Psoas muscle (tissue), 8 donors: ENCODE measurements around the gene IFT122. TPM values are rescaled to one million over a fixed set of nuclear protein-coding genes. Genes with fewer than 3 reads are reported as not detected.

Experiments used
- ATAC-seq, 4 donors: fragments of 200-7000 bp; cut with Tn5 transposase; one replicate each; pipeline ENCODE4 v1.9.1; 2020; ENCODE audit warnings: moderate library complexity in 3 of 4, mild to moderate bottlenecking in 2 of 4
- DNase-seq, 2 donors: peaks; one replicate each; pipeline ENCODE4 v3.0.0-alpha.2; 2020
- H3K27ac ChIP-seq: fragments of 200-600 bp; one replicate; pipeline ENCODE4 v1.8.0; 2022
- H3K27me3 ChIP-seq, 3 donors: fragments of 200-600 bp in 1 of 3; one replicate each; pipeline versions ENCODE4 v1.6.1 to v1.8.0; 2013 to 2022; ENCODE audit warnings: low read length in 2 of 3, mild to moderate bottlenecking in 2 of 3, moderate library complexity in 1 of 3; ENCODE audit not compliant: insufficient read depth in 3 of 3
- H3K36me3 ChIP-seq, 2 donors: fragments of 200-600 bp in 1 of 2; one replicate each; pipeline versions ENCODE4 v1.6.1 to v1.8.0; 2013 to 2022; ENCODE audit warnings: low read depth in 1 of 2, mild to moderate bottlenecking in 1 of 2, moderate library complexity in 1 of 2; ENCODE audit not compliant: insufficient read depth in 1 of 2
- H3K4me1 ChIP-seq: fragments of 200-600 bp; one replicate; pipeline ENCODE4 v1.8.0; 2022
- H3K4me3 ChIP-seq: fragments of 200-600 bp; one replicate; pipeline ENCODE4 v1.8.0; 2022; ENCODE audit warnings: mild to moderate bottlenecking
- H3K9me3 ChIP-seq: fragments of 200-600 bp; one replicate; pipeline ENCODE4 v1.8.0; 2022
- CTCF ChIP-seq: fragments of 200-600 bp; IDR thresholded peaks from one replicate; pipeline ENCODE4 v1.8.0; 2022; ENCODE audit warnings: antibody characterized with exemption
- WGBS, 3 donors: extraction: QIAGEN DNeasy Blood & Tissue Kit; methylation state at CpG; one replicate each; pipeline versions ENCODE4 v1.1.6 to v1.1.7; 2013; 5-methylcytosine and 5-hydroxymethylcytosine counted together
- intact Hi-C, 2 donors: fragments of 100-400 bp; cut with DNase I; formaldehyde crosslinking; loops; one replicate each; pipeline versions ENCODE4 v1.11.0 to v1.14.2; 2022
- polyA plus RNA-seq, 3 donors: library from polyadenylated mRNA; stranded (reverse); fragments of 200-250 nt; gene quantifications; one replicate each; pipeline ENCODE4 v1.2.3, GENCODE V29; 2013
- total RNA-seq, 4 donors: library from RNA; stranded (reverse); fragmentation: NEBNext Ultra II Directional in 2 of 4; extraction: Animal tissue kit (Norgen Biotek cat#: 25700) in 2 of 4; gene quantifications; one replicate each; pipeline versions ENCODE4 v1.2.1 to v1.2.4, GENCODE V29; 2021 to 2023
- donor health status: healthy with polysubstance abuse.
- donor health status: DM: no; HTN: no; CAD: no; lungs with moderate emphysema.
- donor health status: Bipolar disorder and iron deficiency.
- donor health status: healthy.
- donor health status: DM: yes; HTN: yes; CAD: no.
- donor health status: DM: no; HTN: no; CAD: no.
- donor health status: DM: no; HTN: no; CAD: no.
- donor health status: DM: yes; HTN: yes; CAD: no.

IFT122 gene
- total and polyA plus RNA-seq, 7 donors: 2.3 to 7.3 (median 4.5) TPM

DNA sequence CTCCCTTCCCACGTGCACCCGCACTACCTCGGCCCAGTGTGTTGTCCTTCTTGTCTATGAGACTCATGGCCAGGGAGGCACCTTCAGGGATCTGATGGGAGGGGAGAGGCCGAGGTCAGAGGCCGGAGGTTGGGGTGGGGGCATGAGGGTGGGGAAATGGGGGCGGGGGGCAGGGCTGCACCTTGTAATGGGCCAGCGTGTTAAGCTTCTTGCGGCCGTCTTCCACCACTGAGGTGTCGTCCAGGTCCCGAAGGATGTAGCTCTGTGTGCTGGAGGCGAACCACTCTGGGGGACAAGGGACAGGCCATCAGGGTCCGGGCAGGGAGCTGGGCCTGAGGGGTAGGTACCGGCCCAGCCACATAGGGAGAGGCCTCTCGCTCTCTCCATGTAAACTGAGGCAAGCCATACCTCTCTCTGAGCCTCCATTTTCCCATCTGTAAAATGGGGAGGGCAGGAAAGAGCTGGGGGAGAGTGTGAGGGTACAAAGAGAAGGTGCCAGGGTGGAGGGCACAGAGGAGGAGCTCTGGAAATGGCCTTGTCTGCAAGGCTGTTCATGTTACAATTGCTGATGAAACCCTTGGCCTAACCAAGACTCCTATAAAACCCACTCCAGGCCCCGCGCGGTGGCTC, 121.7 kb downstream of the IFT122 start:
- Histone ChIP-seq H3K4me1 (peaks cover 24% of the 10 kb centered on the region), H3K9me3 (no peaks in the 10 kb centered on the region), H3K36me3 (peaks cover 0 to 38% of the 10 kb centered on the region in 2 donors), H3K27ac (peak overlapping the region; percentile 66), H3K4me3 (no peak overlapping the region), H3K27me3 (no peaks in the 10 kb centered on the region)
- peak in 1 of 2 donors; percentile 56 for DNase-seq
- WGBS, 3 donors: 74 to 82% (median 79%) methylated on average over 18 of the region's 18 CpGs
- intact Hi-C loops: no loop called here
- no peak for ATAC-seq
- TF ChIP-seq CTCF: no peak

GRCh38 chr3:129562803-129563202, 122.8 kb downstream of the IFT122 start:
- Histone ChIP-seq H3K4me1 (peaks cover 24% of the 10 kb centered on the region), H3K4me3 (no peak overlapping the region), H3K36me3 (peaks cover 0 to 45% of the 10 kb centered on the region in 2 donors), H3K9me3 (no peaks in the 10 kb centered on the region), H3K27ac (no peak overlapping the region), H3K27me3 (no peaks in the 10 kb centered on the region)
- intact Hi-C loops: no loop called here
- no peak for ATAC-seq
- peak; percentile 9 to 41 for DNase-seq
- no peak for TF ChIP-seq CTCF
- 88 to 90% (median 89%) methylated on average over 19 of the region's 19 CpGs for WGBS, 3 donors

GRCh38 chr3:129563332-129563731, 123.3 kb downstream of the IFT122 start:
- WGBS, 3 donors: 78 to 86% (median 83%) methylated on average over 12 of the region's 12 CpGs
- Histone ChIP-seq H3K4me1 (peaks cover 20% of the 10 kb centered on the region), H3K9me3 (no peaks in the 10 kb centered on the region), H3K27me3 (no peaks in the 10 kb centered on the region), H3K27ac (no peak overlapping the region), H3K36me3 (peaks cover 0 to 43% of the 10 kb centered on the region in 2 donors), H3K4me3 (no peak overlapping the region)
- DNase-seq (peak; percentile 7 to 42), ATAC-seq (no peak)
- intact Hi-C loops: no loop called here
- TF ChIP-seq CTCF: no peak

DNA sequence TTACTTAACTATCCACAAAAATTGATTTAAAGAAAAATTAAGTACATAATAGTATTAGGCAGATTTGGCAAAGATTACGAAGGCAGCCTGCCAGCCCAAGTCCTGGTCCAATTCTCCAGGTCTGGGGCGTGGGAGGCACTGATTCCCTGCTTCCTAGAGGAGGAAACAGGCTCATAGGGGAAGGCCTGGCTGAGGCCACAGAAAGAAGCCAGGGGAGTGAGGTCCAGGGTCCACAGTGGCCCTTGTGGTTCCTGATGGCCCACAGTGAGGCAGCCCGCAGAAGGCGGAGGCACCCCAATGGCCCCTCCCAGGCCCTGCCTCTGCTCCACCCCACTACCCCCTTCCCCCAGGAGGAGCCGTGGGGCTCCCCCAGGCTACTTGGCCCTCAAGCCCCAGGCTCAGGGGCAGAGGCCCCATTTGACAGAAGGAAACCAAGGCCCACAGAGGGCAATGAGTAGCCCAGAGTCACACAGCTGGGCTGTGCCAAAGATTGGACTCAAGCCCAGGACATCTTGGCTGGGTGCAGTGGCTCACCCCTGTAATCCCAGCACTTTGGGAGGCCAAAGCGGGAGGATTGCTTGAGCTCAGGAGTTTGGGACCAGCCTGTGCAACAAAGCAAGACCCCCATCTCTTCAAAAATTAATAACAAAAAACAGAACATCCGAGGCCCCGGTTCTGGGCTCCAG, 124.0 kb downstream of the IFT122 start:
- Histone ChIP-seq H3K9me3 (no peaks in the 10 kb centered on the region), H3K4me3 (no peak overlapping the region), H3K4me1 (peaks cover 19% of the 10 kb centered on the region), H3K27ac (no peak overlapping the region), H3K27me3 (no peaks in the 10 kb centered on the region), H3K36me3 (peaks cover 0 to 38% of the 10 kb centered on the region in 2 donors)
- peak; percentile 17 to 54 for DNase-seq
- intact Hi-C loops: no loop called here
- no peak for TF ChIP-seq CTCF
- ATAC-seq: no peak
- WGBS, 3 donors: 61 to 80% (median 67%) methylated on average over 8 of the region's 8 CpGs
